Fibroblast of lung (primary cell): ENCODE results near the gene TMEM33. TPM values are rescaled to one million over a fixed set of nuclear protein-coding genes. Genes with fewer than 3 reads are reported as not detected.

ENCODE experiments used
- DNase-seq, 2 donors: peaks; one replicate each; pipeline versions ENCODE4 v3.0.0 to v3.0.0-alpha.2; 2010; ENCODE audit warnings: low read depth in 2 of 2
- H2AFZ ChIP-seq: 2 replicates; pipeline ENCODE4 v1.5.1; 2012; ENCODE audit warnings: low read length, control low read depth, inconsistent platforms
- H3K27ac ChIP-seq: 2 replicates; pipeline ENCODE4 v1.5.1; 2011; ENCODE audit warnings: low read length, control low read depth; ENCODE audit not compliant: insufficient read depth
- H3K27me3 ChIP-seq: 2 replicates; pipeline ENCODE4 v1.5.1; 2011; ENCODE audit warnings: mild to moderate bottlenecking, low read length; ENCODE audit not compliant: control insufficient read depth, insufficient read depth
- H3K36me3 ChIP-seq: 2 replicates; pipeline ENCODE4 v1.5.1; 2011; ENCODE audit warnings: low read length; ENCODE audit not compliant: control insufficient read depth, insufficient read depth
- H3K4me1 ChIP-seq: 2 replicates; pipeline ENCODE4 v1.5.1; 2011; ENCODE audit warnings: low read length; ENCODE audit not compliant: control insufficient read depth, insufficient read depth; ENCODE audit errors: extremely low read depth
- H3K4me2 ChIP-seq: 2 replicates; pipeline ENCODE4 v1.5.1; 2011; ENCODE audit warnings: low read length, control low read depth; ENCODE audit not compliant: insufficient read depth; ENCODE audit errors: extremely low read depth
- H3K4me3 ChIP-seq, 4 experiments: fragments of 200-600 bp in 1 of 4; sonication (generic) in 1 of 4; replicated peaks in 1 of 4; 2 replicates each; pipeline ENCODE4 v1.5.1; 2011 to 2016; ENCODE audit warnings: low read length in 4 of 4, low read depth in 3 of 4, mild to moderate bottlenecking in 3 of 4, control low read depth in 2 of 4, inconsistent platforms in 1 of 4, mixed read lengths in 1 of 4; ENCODE audit not compliant: insufficient read depth in 1 of 4; ENCODE audit errors: control extremely low read depth in 1 of 4
- H3K79me2 ChIP-seq: 2 replicates; pipeline ENCODE4 v1.5.1; 2012; ENCODE audit warnings: mild to moderate bottlenecking, low read length, inconsistent platforms; ENCODE audit not compliant: control insufficient read depth, insufficient read depth
- H3K9ac ChIP-seq: 2 replicates; pipeline ENCODE4 v1.5.1; 2011; ENCODE audit warnings: mild to moderate bottlenecking, low read length, control low read depth; ENCODE audit not compliant: insufficient read depth
- H3K9me3 ChIP-seq: 2 replicates; pipeline ENCODE4 v1.5.1; 2012; ENCODE audit warnings: low read depth, low read length; ENCODE audit not compliant: control insufficient read depth, insufficient read depth
- H4K20me1 ChIP-seq: 2 replicates; pipeline ENCODE4 v1.5.1; 2011; ENCODE audit warnings: low read length; ENCODE audit not compliant: control insufficient read depth, insufficient read depth; ENCODE audit errors: extremely low read depth
- CTCF ChIP-seq, 2 donors: IDR thresholded peaks in 1 of 2; conservative IDR thresholded peaks in 1 of 2; 1 replicate in 1 of 2; 2 replicates in 1 of 2; pipeline ENCODE4 v1.5.1; 2011 to 2012; ENCODE audit warnings: low read length in 2 of 2, control low read depth in 1 of 2, inconsistent platforms in 1 of 2, low read depth in 1 of 2, mild to moderate bottlenecking in 1 of 2
- EZH2 ChIP-seq: IDR thresholded peaks from 2 replicates; pipeline ENCODE4 v1.5.1; 2012; ENCODE audit warnings: low read length, control low read depth, mild to moderate bottlenecking; ENCODE audit errors: missing control alignments
- polyA plus RNA-seq, 2 donors: library from polyadenylated mRNA; depleted of rRNA in 1 of 2; stranded (reverse) in 1 of 2; unstranded in 1 of 2; fragments of >200 nt; gene quantifications; 2 replicates each; pipeline ENCODE4 v1.2.1, GENCODE V29; 2011 to 2012; ENCODE audit warnings: missing spikeins in 1 of 2
- total RNA-seq: library from RNA; depleted of rRNA; stranded (reverse); fragments of >200 nt; gene quantifications from 2 replicates; pipeline ENCODE4 v1.2.1, GENCODE V29; 2014

Gene TMEM33
- total and polyA plus RNA-seq, 2 donors (not counting 1 experiment from before 2014, with no cell fraction given), result 39.0 to 39.3 TPM

GRCh38 chr4:41887821-41888686 lies 47.2 kb upstream of the TMEM33 start:
- peak; percentile 21 to 77 for DNase-seq
- Histone ChIP-seq H3K36me3 (no peaks in the 10 kb centered on the region), H3K27me3 (peaks cover 4% of the 10 kb centered on the region), H3K4me3 (no peak overlapping the region), H3K4me2 (no peak overlapping the region), H3K4me1 (no peaks in the 10 kb centered on the region), H3K79me2 (no peaks in the 10 kb centered on the region), H2AFZ (no peak overlapping the region), H3K9ac (no peak overlapping the region), H4K20me1 (no peaks in the 10 kb centered on the region), H3K27ac (no peak overlapping the region), H3K9me3 (no peaks in the 10 kb centered on the region)
- TF ChIP-seq EZH2 (no peak), CTCF (conservative IDR thresholded peaks at IDR 0.05 in 1 of 2, IDR thresholded peaks at IDR 0.05 in 1 of 2; ENCODE audit: low read depth in 1 of 2, low read length in 2 of 2) (peak; percentile 83)

- Histone ChIP-seq H3K27me3 (peaks cover 2% of the 10 kb centered on the region), H3K36me3 (no peaks in the 10 kb centered on the region), H3K4me3 (no peak overlapping the region), H3K79me2 (no peaks in the 10 kb centered on the region), H3K9me3 (no peaks in the 10 kb centered on the region), H3K9ac (no peak overlapping the region), H4K20me1 (no peaks in the 10 kb centered on the region), H3K4me2 (no peak overlapping the region), H2AFZ (no peak overlapping the region), H3K27ac (no peak overlapping the region), H3K4me1 (no peaks in the 10 kb centered on the region)
- no peak for DNase-seq
- no peak for TF ChIP-seq CTCF (conservative IDR thresholded peaks at IDR 0.05 in 1 of 2, IDR thresholded peaks at IDR 0.05 in 1 of 2; ENCODE audit: low read depth in 1 of 2, low read length in 2 of 2)
- no peak for TF ChIP-seq EZH2
Observed at GRCh38 chr4:41888687-41889074, 46.5 kb upstream of the TMEM33 start.

- no peaks in the 10 kb centered on the region for H3K9me3 ChIP-seq
- H3K4me2 ChIP-seq, result no peak overlapping the region
- peaks cover 2% of the 10 kb centered on the region for H3K27me3 ChIP-seq
- no peak for DNase-seq
- no peaks in the 10 kb centered on the region for H3K36me3 ChIP-seq
- no peak overlapping the region for H3K4me3 ChIP-seq
- no peaks in the 10 kb centered on the region for H4K20me1 ChIP-seq
- no peak overlapping the region for H3K27ac ChIP-seq
- H2AFZ ChIP-seq, result no peak overlapping the region
- H3K4me1 ChIP-seq, result no peaks in the 10 kb centered on the region
- TF ChIP-seq CTCF (conservative IDR thresholded peaks at IDR 0.05 in 1 of 2, IDR thresholded peaks at IDR 0.05 in 1 of 2; ENCODE audit: low read depth in 1 of 2, low read length in 2 of 2) (no peak), EZH2 (no peak)
- H3K79me2 ChIP-seq, result no peaks in the 10 kb centered on the region
- H3K9ac ChIP-seq, result no peak overlapping the region
Observed at GRCh38 chr4:41889317-41889716, 45.9 kb upstream of the TMEM33 start.
